A549 (cell line): Measurements from ENCODE around the gene KLHL3. TPM values are rescaled to one million over a fixed set of nuclear protein-coding genes. Genes with fewer than 3 reads are reported as not detected.

Experiments used
- ATAC-seq, 2 experiments: fragments of 200-7000 bp in 1 of 2; fragments of >200 bp in 1 of 2; cut with Nextera tagmentation in 1 of 2; cut with Tn5 transposase in 1 of 2; 3 replicates each; pipeline versions ENCODE4 v1.8.0 to v1.9.1; 2018 to 2020; ENCODE audit warnings: mild to moderate bottlenecking in 1 of 2, moderate library complexity in 1 of 2
- CTCF ChIA-PET: fragments of 300-600 bp; sonication (Branson Sonifier 250); formaldehyde crosslinking; extraction: SDS; loops from one replicate; lab custom pipeline; 2021; ENCODE audit warnings: antibody characterized with exemption, inconsistent platforms; lab: Yijun Ruan, JAX
- POLR2A ChIA-PET: fragments of 350-600 bp; formaldehyde crosslinking; extraction: SDS; loops from one replicate; lab custom pipeline; 2021; ENCODE audit warnings: antibody characterized with exemption, inconsistent platforms; lab: Yijun Ruan, JAX
- DNase-seq, 2 experiments: peaks; one replicate each; pipeline versions ENCODE4 v3.0.0 to v3.0.0-alpha.2; 2011 to 2016; ENCODE audit warnings: low read depth in 1 of 2, low spot score in 1 of 2
- FAIRE-seq: peaks from 2 replicates; lab custom pipeline; 2011; peaks lifted over from hg19 to GRCh38; lab: Jason Lieb, UNC
- H3K27ac ChIP-seq, 2 experiments: fragments of >200 bp; sonication (Bioruptor Twin); formaldehyde crosslinking; 3 replicates each; pipeline ENCODE4 v1.5.1; 2016 to 2017
- H3K4me1 ChIP-seq: fragments of >200 bp; sonication (Bioruptor Twin); formaldehyde crosslinking; 3 replicates; pipeline ENCODE4 v1.6.1; 2016
- H3K4me2 ChIP-seq: fragments of >200 bp; sonication (Bioruptor Twin); formaldehyde crosslinking; 3 replicates; pipeline ENCODE4 v1.6.1; 2016
- H3K4me3 ChIP-seq: fragments of >200 bp; sonication (Bioruptor Twin); formaldehyde crosslinking; 3 replicates; pipeline ENCODE4 v1.5.1; 2016
- H3K9me3 ChIP-seq: fragments of >200 bp; sonication (Bioruptor Twin); formaldehyde crosslinking; 3 replicates; pipeline ENCODE4 v1.6.1; 2016
- ATOH8 ChIP-seq: fragments of 250-450 bp; sonication (Bioruptor Pico); IDR thresholded peaks from 2 replicates; pipeline ENCODE4 v1.5.0; 2020; ENCODE audit warnings: low read depth, mild to moderate bottlenecking, moderate library complexity
- CBX8 ChIP-seq: fragments of 200-600 bp; sonication (generic); IDR thresholded peaks from 2 replicates; pipeline ENCODE4 v1.6.1; 2016
- E2F6 ChIP-seq: IDR thresholded peaks from 2 replicates; pipeline ENCODE4 v1.6.1; 2012; ENCODE audit warnings: low read depth, borderline replicate concordance
- EHMT2 ChIP-seq: fragments of 200-600 bp; sonication (generic); IDR thresholded peaks from 2 replicates; pipeline ENCODE4 v1.6.1; 2016; ENCODE audit warnings: antibody characterized with exemption, low read depth, mild to moderate bottlenecking, moderate library complexity
- EP300 ChIP-seq, 2 experiments: fragments of >200 bp; sonication (Bioruptor Twin); formaldehyde crosslinking; IDR thresholded peaks; 2 replicates in 1 of 2; 3 replicates in 1 of 2; pipeline ENCODE4 v1.6.1; 2016 to 2017
- FOSL2 ChIP-seq, 2 experiments: fragments of 450-650 bp in 1 of 2; fragments of >200 bp in 1 of 2; sonication (Bioruptor Twin) in 1 of 2; formaldehyde crosslinking; IDR thresholded peaks; 2 replicates each; pipeline versions ENCODE4 v1.5.0 to v1.6.1; 2016 to 2020; ENCODE audit warnings: mild to moderate bottlenecking in 1 of 2, moderate library complexity in 1 of 2
- FOXS1 ChIP-seq: fragments of 250-450 bp; sonication (Bioruptor Pico); IDR thresholded peaks from 2 replicates; pipeline ENCODE4 v1.5.0; 2020; ENCODE audit warnings: mild to moderate bottlenecking, moderate library complexity
- HDAC2 ChIP-seq: fragments of 200-600 bp; sonication (generic); IDR thresholded peaks from 2 replicates; pipeline ENCODE4 v1.6.1; 2016
- HEYL ChIP-seq: fragments of 250-450 bp; sonication (Bioruptor Pico); IDR thresholded peaks from 2 replicates; pipeline ENCODE4 v1.8.0; 2021; ENCODE audit warnings: mild to moderate bottlenecking, moderate library complexity
- HMGXB4 ChIP-seq: fragments of 250-450 bp; sonication (Bioruptor Pico); IDR thresholded peaks from 2 replicates; pipeline ENCODE4 v1.5.0; 2021; ENCODE audit warnings: mild to moderate bottlenecking, moderate library complexity, borderline replicate concordance
- HOXA7 ChIP-seq: fragments of 250-450 bp; sonication (Bioruptor Pico); IDR thresholded peaks from 2 replicates; pipeline ENCODE4 v1.5.0; 2020; ENCODE audit warnings: mild to moderate bottlenecking, moderate library complexity
- HOXB5 ChIP-seq: fragments of 250-450 bp; sonication (Bioruptor Pico); IDR thresholded peaks from 2 replicates; pipeline ENCODE4 v1.5.0; 2020; ENCODE audit warnings: mild to moderate bottlenecking, moderate library complexity
- JUN ChIP-seq, 2 experiments: fragments of >200 bp; sonication (Bioruptor Twin); formaldehyde crosslinking; IDR thresholded peaks; 2 replicates in 1 of 2; 3 replicates in 1 of 2; pipeline ENCODE4 v1.6.1; 2016 to 2017
- JUNB ChIP-seq: fragments of >200 bp; sonication (Bioruptor Twin); formaldehyde crosslinking; IDR thresholded peaks from 2 replicates; pipeline ENCODE4 v1.6.1; 2016
- MAZ ChIP-seq: fragments of 150-350 bp; IDR thresholded peaks from 2 replicates; pipeline ENCODE4 v1.6.1; 2014; ENCODE audit warnings: antibody characterized with exemption, low read depth, low read length, borderline replicate concordance
- NPAS2 ChIP-seq: fragments of 250-450 bp; sonication (Bioruptor Pico); IDR thresholded peaks from 2 replicates; pipeline ENCODE4 v1.8.0; 2022; ENCODE audit warnings: mild to moderate bottlenecking, moderate library complexity, borderline replicate concordance
- RAD21 ChIP-seq, 2 experiments: fragments of >200 bp in 1 of 2; sonication (Bioruptor Twin) in 1 of 2; formaldehyde crosslinking in 1 of 2; IDR thresholded peaks in 1 of 2; conservative IDR thresholded peaks in 1 of 2; 2 replicates in 1 of 2; 3 replicates in 1 of 2; pipeline ENCODE4 v1.6.1; 2012 to 2018; ENCODE audit warnings: inconsistent platforms in 1 of 2
- RARB ChIP-seq: fragments of 250-450 bp; sonication (Bioruptor Pico); IDR thresholded peaks from 2 replicates; pipeline ENCODE4 v1.8.0; 2021; ENCODE audit warnings: mild to moderate bottlenecking, moderate library complexity
- RCOR1 ChIP-seq: fragments of 150-350 bp; IDR thresholded peaks from 2 replicates; pipeline ENCODE4 v1.6.1; 2014; ENCODE audit warnings: antibody characterized with exemption, low read length, low read depth
- RNF2 ChIP-seq: fragments of 200-600 bp; sonication (generic); IDR thresholded peaks from 2 replicates; pipeline ENCODE4 v1.6.1; 2016; ENCODE audit warnings: low read depth, mild to moderate bottlenecking, antibody characterized with exemption, moderate library complexity, borderline replicate concordance
- SREBF2 ChIP-seq: fragments of 450-650 bp; IDR thresholded peaks from 2 replicates; pipeline ENCODE4 v1.6.1; 2014; ENCODE audit warnings: mild to moderate bottlenecking, moderate library complexity
- TFCP2L1 ChIP-seq: fragments of 250-450 bp; sonication (Bioruptor Pico); IDR thresholded peaks from 2 replicates; pipeline ENCODE4 v1.5.0; 2021; ENCODE audit warnings: mild to moderate bottlenecking
- TP53 ChIP-seq: fragments of 250-450 bp; sonication (Bioruptor Pico); IDR thresholded peaks from 2 replicates; pipeline ENCODE4 v1.5.0; 2021; ENCODE audit warnings: mild to moderate bottlenecking, moderate library complexity
- ZC3H11A ChIP-seq: fragments of 450-650 bp; IDR thresholded peaks from 2 replicates; pipeline ENCODE4 v1.6.1; 2014; ENCODE audit warnings: antibody characterized with exemption, mild to moderate bottlenecking
- ZFP36 ChIP-seq: fragments of 450-650 bp; IDR thresholded peaks from 2 replicates; pipeline ENCODE4 v1.6.1; 2014; ENCODE audit warnings: borderline replicate concordance; ENCODE audit not compliant: partially characterized antibody
- WGBS: methylation state at CpG from one replicate; pipeline ENCODE4 v1.1.6; 2017; ENCODE audit errors: missing lambda C conversion rate; 5-methylcytosine and 5-hydroxymethylcytosine counted together
- polyA plus RNA-seq, 4 experiments: library from polyadenylated mRNA; depleted of rRNA in 3 of 4; stranded (reverse); fragments of >200 nt; fragmentation: RNase III in 1 of 4; extraction: RNeasy Plus Mini Kit Qiagen cat#74134 plus additional on column Dnase treatment in 1 of 4; gene quantifications; 2 replicates in 3 of 4; 3 replicates in 1 of 4; pipeline ENCODE4 v1.2.3, GENCODE V29; 2011 to 2017
- TF ChIP-seq, protein P1 (sequence below): fragments of >200 bp; sonication (Bioruptor Twin); formaldehyde crosslinking; IDR thresholded peaks from 2 replicates; pipeline ENCODE4 v1.6.1; 2016
- TF ChIP-seq, protein P2 (sequence below): IDR thresholded peaks from 2 replicates; pipeline ENCODE4 v1.6.1; 2012

Gene KLHL3
- polyA plus RNA-seq, 2 of the 4 experiments (the other 2 are of a cell fraction): 0.35 to 1.1 TPM

- no peak overlapping the region for H3K27ac ChIP-seq
- TF ChIP-seq CBX8: no peak
- TF ChIP-seq FOSL2 (IDR thresholded peaks at IDR 0.05): no peak
- TF ChIP-seq FOSL2 (CRISPR knock-in tag; IDR thresholded peaks at IDR 0.05): no peak
- no peak for TF ChIP-seq TFCP2L1 (CRISPR knock-in tag)
- no peak for TF ChIP-seq NPAS2
- no peak for TF ChIP-seq HOXA7
- no peak for TF ChIP-seq ZFP36
- TF ChIP-seq JUNB: no peak
- TF ChIP-seq EHMT2: no peak
- no peak for TF ChIP-seq JUN (IDR thresholded peaks at IDR 0.05)
- TF ChIP-seq ATOH8 (CRISPR knock-in tag): no peak
- TF ChIP-seq HEYL (CRISPR knock-in tag): no peak
- TF ChIP-seq EP300 (IDR thresholded peaks at IDR 0.05): no peak
- TF ChIP-seq, protein P1, sequence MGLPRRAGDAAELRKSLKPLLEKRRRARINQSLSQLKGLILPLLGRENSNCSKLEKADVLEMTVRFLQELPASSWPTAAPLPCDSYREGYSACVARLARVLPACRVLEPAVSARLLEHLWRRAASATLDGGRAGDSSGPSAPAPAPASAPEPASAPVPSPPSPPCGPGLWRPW: no peak
- TF ChIP-seq HOXB5: no peak
- no peak for TF ChIP-seq FOXS1 (CRISPR knock-in tag)
- TF ChIP-seq HMGXB4: no peak
- TF ChIP-seq, all 56 proteins: peak for 0
- FAIRE-seq (no peak), DNase-seq (no peak), ATAC-seq (no peak)
- Histone ChIP-seq H3K4me1 (no peaks in the 10 kb centered on the region), H3K4me3 (no peak overlapping the region), H3K4me2 (no peak overlapping the region), H3K9me3 (no peaks in the 10 kb centered on the region)
- ChIA-PET CTCF (no interaction called here), POLR2A (no interaction called here)
- WGBS: 40% methylated on average over 3 of the region's 3 CpGs
Observed at GRCh38 chr5:137583129-137583528, 152.8 kb downstream of the KLHL3 start.

DNA sequence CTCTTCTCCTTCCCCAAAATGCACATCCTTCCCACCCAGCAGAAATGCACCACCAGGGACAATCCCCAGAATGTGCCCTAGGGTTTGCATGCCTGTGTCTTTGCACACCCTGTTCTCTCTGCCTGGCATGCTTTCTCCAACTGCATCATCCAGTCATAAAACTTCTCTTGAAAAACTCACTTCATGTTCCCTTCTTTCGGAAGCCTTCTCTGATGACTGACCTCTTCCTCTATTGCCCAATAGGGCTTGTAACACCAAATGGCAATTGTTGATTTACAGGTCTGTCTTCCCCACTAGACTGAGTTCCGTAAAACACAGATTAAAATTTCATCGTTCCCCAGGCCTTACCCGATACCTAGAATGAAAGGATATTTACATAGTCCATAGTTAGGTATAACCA is 153.7 kb downstream of the KLHL3 start:
- CTCF ChIA-PET: no interaction called here
- Histone ChIP-seq H3K27ac (no peak overlapping the region), H3K9me3 (no peaks in the 10 kb centered on the region), H3K4me1 (no peaks in the 10 kb centered on the region), H3K4me2 (no peak overlapping the region), H3K4me3 (no peak overlapping the region)
- ATAC-seq (no peak), FAIRE-seq (no peak), DNase-seq (no peak)
- POLR2A ChIA-PET: no interaction called here
- TF ChIP-seq CBX8 (no peak), TFCP2L1 (CRISPR knock-in tag) (no peak), HDAC2 (no peak), HOXB5 (no peak), SREBF2 (no peak), RCOR1 (no peak), RARB (CRISPR knock-in tag) (no peak), JUN (IDR thresholded peaks at IDR 0.05) (no peak), RNF2 (no peak), MAZ (no peak), RAD21 (conservative IDR thresholded peaks at IDR 0.05 in 1 of 2, IDR thresholded peaks at IDR 0.05 in 1 of 2) (no peak), TP53 (CRISPR knock-in tag) (no peak), ZC3H11A (no peak), ATOH8 (CRISPR knock-in tag) (no peak), E2F6 (no peak), NPAS2 (no peak)
- TF ChIP-seq, protein P2, sequence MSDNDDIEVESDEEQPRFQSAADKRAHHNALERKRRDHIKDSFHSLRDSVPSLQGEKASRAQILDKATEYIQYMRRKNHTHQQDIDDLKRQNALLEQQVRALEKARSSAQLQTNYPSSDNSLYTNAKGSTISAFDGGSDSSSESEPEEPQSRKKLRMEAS: no peak
- WGBS: 77% methylated on average over 4 of the region's 4 CpGs
